H1 (cell line): ENCODE results near the gene CLDN34. TPM values are rescaled to one million over a fixed set of nuclear protein-coding genes. Genes with fewer than 3 reads are reported as not detected.

Experiments
- NANOG ChIP-seq: IDR thresholded peaks from 2 replicates; pipeline ENCODE4 v1.6.1; 2011; ENCODE audit warnings: low read length, low read depth, mild to moderate bottlenecking, inconsistent platforms; ENCODE audit not compliant: insufficient read depth, poor library complexity, severe bottlenecking
- RNF2 ChIP-seq: fragments of 200-900, 300-1000 bp; sonication (generic); IDR thresholded peaks from 2 replicates; pipeline ENCODE4 v1.7.1; 2016; ENCODE audit warnings: borderline replicate concordance, low read depth, mild to moderate bottlenecking, antibody characterized with exemption, low read length; ENCODE audit not compliant: poor library complexity, severe bottlenecking; ENCODE audit errors: missing control alignments
- polyA plus RNA-seq, 7 experiments: library from polyadenylated mRNA; depleted of rRNA in 3 of 7; stranded (reverse) in 5 of 7; unstranded in 2 of 7; fragments of >200 nt in 5 of 7; fragments of 200-250 nt in 2 of 7; gene quantifications; 1 replicate in 5 of 7; 2 replicates in 1 of 7; 4 replicates in 1 of 7; pipeline versions ENCODE4 v1.2.1 to v1.2.3, GENCODE V29; 2011 to 2013; ENCODE audit warnings: missing spikeins in 2 of 7, mixed read lengths in 2 of 7
- total RNA-seq: library from RNA; stranded (reverse); fragmentation: NEBNext Ultra II Directional; extraction: Animal tissue kit (Norgen Biotek cat#: 25700); gene quantifications from 2 replicates; pipeline ENCODE4 v1.2.1, GENCODE V29; 2021
- TF ChIP-seq, protein P1 (sequence below): IDR thresholded peaks from 2 replicates; pipeline ENCODE4 v1.6.1; 2011; ENCODE audit warnings: low read depth, mild to moderate bottlenecking, low read length; ENCODE audit not compliant: insufficient read depth

CLDN34 gene
- total and polyA plus RNA-seq, 2 of the 8 experiments (the other 6 are each of a cell fraction or from before 2014, with no cell fraction given), result 0.26 to 0.50 TPM

DNA sequence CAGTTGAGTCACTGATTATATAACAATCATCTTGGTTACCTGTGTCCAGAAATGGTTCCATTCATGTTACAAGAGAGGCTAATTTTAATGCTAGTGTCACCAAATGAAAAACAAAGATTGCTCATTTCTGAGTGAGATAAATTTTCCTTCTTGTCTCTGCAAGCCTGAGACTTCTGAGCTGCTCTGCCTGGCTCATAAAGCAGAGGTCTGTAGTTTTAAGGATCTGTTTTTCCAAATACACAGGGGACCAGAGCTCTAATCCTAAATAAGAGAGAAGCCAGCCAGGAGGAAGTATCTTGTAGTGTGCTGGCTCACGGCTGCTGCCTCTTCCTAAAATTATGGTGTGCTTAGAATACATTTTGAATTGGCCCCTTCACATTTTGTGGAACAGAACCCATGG lies 42.6 kb downstream of the CLDN34 start (continued):
- no peak for TF ChIP-seq RNF2
- TF ChIP-seq NANOG, result no peak
- TF ChIP-seq, protein P1, sequence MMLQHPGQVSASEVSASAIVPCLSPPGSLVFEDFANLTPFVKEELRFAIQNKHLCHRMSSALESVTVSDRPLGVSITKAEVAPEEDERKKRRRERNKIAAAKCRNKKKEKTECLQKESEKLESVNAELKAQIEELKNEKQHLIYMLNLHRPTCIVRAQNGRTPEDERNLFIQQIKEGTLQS, result no peak
- TF ChIP-seq, all 59 proteins: peak for 0
